HG03469 (cell line): ENCODE measurements around the gene THEMIS.
"Not testable (repeated sequence)": the region's sequence is repeated elsewhere in the genome, so short reads cannot be mapped to it uniquely, and the experiment has no call there.

ENCODE experiments used
- ATAC-seq: cut with Tn5 transposase; IDR thresholded peaks from one replicate; pipeline ENCODE4 v1.9.1; 2021; ENCODE audit warnings: mild to moderate bottlenecking, moderate library complexity, moderate number of reproducible peaks; ENCODE audit not compliant: unreplicated experiment

The THEMIS gene

DNA sequence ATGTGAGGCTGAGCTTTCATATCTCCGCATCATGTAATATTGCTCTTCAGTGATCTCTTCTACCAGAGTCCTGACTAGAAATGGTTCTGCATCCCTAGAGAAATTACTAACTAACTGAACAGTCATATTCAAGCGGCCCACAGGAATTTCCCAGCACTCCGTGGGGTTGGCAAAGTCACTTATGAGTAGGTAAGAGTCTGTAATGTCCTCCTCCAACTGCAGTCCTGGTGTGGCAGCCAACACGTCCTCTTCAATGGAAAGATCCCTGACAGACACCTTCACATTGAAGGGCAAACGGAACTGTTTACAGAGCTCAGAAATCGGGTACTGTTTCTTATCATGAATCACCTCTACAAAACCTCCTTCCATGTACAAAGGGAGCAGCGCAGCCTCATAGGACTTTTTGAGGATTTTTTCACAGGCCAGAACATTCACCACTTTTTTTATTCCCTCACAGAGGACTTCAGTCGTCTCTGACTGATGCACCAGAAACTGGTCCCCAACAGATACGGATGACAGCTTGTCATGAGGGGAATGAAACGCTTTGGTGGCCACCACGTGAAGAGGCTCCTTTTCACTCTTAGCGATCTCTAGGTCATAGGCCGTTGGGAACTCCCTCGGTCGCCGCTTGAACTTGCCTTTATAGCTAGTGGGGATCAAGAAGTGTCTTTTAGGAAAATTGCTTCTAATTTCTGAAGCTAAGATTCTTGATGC lies 87.7 kb downstream of the THEMIS start:
- no peak for ATAC-seq

DNA sequence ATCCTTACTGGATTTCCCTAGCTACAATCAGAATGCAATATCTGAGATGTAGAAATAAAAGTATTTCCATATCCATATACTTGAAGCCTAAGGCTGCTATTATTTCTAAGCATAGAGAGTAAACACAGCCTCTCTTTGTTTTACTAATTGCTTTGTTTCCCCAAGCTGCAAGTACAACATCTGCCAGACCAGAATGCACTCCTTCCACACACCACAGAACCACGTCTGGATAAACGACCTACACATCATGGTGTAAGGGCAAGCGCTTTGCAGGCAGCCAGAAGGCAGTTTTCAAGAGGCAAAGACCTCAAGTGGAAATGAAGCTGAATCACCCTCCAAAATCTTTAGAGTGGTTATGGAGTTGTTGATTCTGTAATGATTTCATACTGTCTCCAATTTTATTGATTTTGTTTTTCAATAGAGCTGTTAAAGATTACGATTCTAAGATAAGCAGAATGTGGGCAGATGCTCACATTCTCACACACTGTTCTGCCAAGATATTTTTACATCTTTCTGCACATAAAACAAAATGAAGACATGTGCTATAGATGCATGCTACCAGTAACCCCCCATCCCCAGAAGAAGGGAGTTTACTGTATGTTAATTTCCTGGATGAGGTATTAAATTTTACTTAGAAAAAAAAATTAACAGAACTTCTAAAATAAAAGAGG lies 88.8 kb downstream of the THEMIS start:
- no peak for ATAC-seq

DNA sequence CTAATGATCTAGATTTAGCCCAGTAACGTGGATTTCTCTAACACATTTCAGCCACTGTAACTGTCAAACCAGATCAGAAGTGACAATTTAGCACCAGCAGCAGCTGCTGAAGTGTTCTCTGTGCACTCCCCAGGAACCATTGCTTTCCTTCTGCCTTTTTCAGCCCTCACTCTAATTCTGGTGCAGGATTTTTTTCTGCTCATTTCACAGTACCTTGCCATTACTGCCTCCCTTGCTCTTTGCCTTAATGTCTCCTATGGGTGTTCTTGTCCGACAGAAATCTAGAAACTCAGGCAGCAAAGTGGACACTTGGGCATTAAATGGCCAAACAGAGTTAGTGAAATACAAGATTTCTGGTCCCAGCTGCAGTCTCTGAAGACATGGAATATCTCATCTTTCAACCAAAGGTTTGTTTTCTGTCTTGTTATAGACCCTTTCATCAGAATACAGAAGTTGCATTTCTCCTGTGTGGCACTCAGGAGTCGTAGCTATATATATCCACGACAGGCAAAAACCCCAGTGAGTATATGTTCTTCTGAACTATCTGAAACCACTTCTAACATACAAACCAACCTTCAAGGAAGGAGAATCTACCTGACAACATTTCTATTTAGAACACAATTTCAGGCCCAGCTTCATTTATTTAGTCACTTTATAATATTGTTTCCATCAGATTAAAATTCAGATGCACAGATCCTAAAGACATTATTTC lies 92.9 kb downstream of the THEMIS start:
- ATAC-seq, result no peak

DNA sequence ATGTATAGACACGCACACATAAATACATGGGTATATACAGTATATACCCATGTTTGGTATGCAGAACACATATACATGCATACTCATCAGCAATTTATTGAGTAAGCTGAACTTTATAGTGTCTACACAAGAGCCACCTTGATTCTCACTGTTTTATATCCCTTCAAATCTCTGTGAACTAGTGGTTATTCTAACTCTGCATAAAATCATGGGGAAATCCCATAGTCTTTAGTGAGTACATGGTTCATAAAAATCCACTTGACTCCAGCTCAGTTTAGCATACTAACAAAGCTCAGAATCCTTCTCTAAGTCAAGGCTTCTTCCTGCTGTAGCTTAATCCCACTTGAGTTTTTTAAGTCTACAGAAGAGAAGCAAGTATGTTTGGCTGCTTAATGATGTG lies 104.1 kb downstream of the THEMIS start:
- no peak for ATAC-seq

DNA sequence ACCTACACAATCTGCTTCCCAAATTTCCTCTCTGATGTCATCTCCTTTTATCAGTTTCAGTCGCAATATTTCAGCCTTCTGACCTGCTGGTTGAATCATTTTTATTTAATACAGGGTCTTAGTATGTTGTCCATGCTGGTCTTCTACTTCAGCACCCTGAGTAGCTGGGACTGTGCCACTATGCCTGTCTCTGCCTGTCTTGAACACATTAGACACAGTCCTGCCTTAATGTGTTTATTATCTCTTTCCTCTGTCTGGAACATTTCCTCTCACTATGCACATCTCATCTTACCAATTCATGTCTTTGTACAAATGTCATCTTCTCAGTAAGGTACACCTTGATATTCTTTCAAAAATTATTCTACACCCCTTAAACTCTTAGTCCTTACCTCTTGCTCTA lies 106.5 kb downstream of the THEMIS start:
- no peak for ATAC-seq

DNA sequence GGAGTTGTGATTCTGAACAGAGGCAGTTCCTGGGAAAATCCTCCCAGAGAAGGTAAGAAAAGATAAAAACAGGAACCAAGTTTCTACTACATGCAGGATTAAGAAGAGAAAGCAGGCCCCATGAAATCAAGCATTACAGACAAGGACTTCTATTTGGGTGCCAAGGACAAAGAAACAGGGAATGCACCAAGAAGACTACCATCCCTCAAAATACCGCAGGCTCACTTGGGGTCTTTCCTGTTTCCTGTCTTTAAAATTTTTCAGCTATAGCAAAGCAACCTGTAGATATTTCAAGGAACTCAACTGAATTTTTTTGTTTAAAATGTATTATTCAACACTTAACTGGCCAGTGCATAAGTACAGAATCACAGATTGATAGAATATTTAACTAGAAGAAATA lies 107.5 kb downstream of the THEMIS start:
- no peak for ATAC-seq

DNA sequence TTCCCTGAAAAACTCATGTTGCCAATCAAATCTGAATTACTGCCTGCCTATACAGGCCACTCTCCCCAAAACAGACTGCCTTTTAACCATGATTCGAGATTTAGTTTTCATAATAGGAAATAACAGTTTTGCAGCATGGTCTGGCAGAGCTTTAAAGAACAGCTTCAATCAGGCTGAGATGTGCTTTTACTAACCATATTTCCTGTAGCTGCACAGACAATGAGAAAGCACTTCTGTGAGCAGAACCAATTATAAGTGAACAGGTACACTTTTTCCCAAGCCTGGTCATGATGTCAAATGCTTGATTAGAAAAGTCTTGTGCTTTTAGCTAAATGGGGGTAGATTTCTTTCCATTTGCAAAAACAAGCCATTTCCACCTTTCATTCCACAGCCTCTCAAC lies 108.2 kb downstream of the THEMIS start:
- ATAC-seq, result no peak

DNA sequence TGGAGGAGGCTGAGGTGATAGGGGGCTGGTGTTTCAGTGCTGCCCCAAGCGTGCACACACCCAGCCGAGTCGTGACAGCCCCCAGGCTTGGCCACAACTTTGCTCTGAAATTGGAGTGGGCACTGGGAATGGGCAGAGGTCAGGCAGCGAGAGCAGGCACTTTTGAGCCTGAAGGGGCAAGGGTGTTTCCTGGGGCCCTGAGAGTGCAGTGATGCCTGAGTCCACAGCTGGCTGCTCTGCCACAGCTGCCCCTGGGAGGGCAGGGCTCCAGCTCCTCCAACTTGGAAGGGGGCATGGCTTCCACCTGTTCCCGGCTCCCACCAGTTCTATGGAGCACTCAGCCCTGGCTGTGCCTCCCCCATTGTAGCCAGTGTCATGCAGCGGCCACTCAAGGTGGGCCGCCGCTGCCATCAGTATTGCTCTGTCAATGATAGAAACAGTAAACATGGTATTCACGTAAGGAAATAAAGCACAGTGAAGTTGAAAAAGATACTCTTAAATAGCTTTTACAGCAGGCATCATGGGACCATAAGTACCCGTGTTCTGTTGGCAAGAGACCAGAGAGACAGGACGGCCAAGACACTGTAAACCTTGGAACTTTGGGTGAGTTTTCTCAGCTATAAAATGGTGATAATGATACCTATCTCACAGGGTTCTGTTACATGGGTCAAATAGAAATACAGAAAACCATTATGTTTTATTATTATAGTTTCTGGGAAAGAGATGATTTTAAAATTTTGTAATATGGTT lies 108.9 kb downstream of the THEMIS start:
- no peak for ATAC-seq

DNA sequence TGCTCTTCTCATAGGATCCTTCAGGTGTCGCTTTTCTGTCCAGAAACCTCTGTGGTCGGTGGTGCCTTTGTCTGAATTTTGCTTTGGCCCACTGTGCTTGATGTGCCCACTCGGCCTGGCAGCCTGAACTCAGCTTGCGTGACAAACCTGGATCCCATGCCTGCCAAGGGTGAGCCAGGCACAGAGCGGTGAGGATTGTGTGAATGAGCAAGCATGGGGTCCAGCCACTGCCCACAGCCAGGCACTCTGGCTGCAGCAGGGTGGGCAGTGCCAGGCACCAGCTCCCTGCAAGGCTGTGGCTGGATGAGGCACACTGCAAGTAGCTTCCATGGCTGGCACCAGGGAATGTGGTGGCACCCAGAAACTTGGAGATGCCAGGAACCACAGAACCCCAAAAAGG lies 110.3 kb downstream of the THEMIS start:
- ATAC-seq, result no peak

DNA sequence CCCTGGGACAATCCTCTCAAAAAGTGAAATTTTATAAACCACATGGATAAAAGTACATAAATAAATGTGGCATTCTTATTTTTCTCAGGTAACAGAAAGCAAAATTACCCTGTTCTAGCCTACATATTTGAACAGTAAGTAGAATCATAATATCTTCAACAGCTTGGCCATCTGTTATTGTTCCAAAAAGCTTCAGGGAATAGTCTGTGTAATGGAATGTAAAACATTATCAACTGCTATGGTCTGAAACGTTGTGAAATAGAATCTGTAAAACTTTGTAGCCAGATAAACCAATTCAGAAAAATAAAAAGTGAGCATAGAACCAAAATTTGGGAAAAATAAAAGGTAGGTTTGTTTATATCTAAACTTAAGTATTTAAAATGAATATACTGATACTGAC lies 114.7 kb downstream of the THEMIS start:
- ATAC-seq, result no peak

DNA sequence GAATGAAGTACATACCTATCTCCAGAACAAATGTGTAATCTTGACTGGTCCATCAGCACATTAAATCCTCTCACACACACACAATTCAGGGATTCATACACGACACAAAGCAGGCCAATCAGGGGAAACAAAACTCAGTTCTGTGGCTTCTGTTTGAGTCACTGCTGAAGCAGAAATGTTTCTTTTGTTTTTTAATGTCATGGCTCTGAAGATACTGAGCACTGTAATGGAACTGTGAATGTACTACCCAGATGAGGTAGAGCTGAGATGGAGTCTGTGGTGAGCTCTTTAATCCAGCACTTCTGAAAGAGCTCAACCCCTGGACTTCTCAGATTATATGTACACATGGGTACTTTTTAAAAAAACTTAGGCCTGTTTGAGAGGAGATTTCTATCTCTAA lies 116.4 kb downstream of the THEMIS start:
- ATAC-seq, result no peak

DNA sequence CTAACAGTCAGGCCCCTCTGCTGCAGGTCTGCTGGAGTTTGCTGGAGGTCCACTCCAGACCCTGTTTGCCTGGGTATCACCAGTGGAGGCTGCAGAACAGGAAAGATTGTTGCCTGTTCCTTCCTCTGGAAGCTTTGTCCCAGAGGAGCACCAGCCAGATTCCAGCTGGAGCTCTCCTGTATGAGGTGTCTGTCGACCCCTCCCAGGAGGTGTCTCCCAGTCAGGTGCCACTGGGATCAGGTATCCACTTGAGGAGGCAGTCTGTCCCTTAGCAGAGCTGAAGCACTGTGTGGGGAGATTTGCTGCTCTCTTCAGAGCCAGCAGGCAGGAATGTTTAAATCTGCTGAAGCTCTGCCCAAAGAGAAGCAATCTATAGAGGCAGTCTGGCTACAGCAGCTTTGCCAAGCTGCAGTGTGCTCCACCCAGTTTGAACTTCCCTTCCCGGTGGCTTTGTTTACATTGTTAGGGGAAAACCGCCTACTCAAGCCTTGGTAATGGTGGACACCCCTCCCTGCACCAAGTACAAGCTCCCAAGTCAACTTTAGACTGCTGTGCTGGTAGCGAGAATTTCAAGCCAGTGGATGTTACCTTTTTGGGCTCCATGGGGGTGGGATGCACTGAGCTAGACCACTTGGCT lies 119.1 kb downstream of the THEMIS start:
- ATAC-seq, result not testable (repeated sequence)

DNA sequence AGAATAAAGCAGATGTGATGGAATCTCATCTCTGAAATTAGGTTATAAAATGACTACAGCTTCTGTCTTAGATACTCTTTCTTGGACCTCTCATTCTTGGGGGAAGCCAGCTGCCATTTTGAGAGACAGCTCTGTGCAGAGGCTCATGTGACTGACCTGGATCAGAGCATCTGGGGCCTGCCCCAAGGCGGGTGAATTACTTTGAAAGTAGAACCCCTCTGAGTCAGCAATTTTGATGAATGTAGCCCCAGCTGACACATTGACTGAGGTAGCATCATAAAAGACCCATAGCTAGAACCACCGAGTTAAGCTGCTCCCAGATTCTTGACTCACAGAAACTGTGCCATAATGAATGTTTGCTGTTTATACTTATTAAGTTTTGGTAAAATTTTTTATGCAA lies 124.5 kb downstream of the THEMIS start:
- ATAC-seq, result no peak

DNA sequence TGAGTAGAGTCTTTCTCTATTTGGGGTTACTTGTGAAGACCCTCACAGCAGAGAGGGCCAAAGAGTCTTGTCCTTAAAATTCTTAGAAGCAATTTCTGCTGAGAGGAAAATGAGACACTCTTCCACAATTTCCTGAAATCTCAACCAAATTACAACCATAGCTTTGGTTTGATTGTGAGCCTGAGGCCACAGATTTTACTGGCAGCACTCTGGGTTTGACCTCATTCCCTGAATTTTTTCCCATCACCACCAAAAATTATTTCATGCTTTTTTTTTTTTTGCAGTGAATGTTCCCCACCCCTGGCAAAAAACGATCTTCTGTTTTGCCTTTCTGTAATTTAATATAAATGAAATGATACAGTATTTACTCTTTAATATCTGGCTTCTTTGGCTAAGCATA lies 125.5 kb downstream of the THEMIS start:
- no peak for ATAC-seq

DNA sequence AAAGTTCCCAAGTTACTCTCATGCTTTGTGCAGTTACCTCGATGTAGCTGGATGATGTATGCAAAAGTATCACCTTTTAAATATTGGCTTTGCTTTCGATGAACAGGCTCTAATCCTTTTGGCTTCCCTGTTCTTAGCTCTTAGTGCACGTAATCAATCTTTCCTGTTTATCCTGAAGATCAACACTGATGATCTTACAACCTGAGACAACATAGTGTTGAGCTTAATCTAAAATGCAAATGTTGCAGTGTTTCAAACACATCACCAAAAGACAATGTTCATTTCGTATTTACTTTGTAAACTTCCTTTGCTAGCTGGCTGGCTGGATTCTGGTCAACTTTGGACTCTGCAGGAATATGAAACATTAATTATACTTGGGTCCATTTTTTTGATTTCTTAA lies 132.1 kb downstream of the THEMIS start:
- no peak for ATAC-seq

DNA sequence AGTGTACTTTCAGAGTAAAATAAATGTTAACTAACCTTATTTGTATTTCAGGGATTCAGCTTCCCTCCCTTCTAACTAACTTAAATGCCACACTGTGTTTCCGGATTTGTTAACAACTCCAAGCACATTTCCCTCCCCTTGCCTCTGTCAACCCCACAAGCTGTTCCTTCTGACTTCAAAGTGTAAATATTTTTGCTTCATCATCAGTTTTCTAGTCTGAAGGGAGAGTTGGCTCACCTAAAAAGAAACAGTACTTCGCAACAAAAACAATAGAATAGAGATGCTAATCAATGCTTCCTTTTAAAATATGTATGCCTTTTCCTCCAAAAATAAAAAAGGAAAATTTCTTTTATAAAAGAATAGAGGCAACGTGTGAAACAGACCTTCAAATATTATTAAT lies 132.6 kb downstream of the THEMIS start:
- ATAC-seq, result no peak

DNA sequence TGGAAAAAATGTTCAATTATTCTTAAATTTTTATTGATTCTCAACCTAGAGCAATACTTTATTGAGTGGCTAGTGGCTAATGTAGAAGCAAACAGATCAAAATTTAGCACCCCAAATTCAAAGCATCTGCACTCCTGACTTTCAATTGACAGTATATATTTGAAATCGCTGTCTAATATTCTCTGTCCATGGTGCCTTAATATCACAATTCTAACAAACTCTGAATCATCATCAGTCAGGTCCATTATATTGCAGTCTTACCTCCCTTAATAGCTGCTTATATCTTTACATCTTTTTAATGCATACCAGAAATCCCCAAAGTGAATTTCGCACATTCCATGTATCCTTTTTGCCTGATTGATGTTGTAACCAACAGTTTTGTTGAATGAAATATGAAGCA lies 134.9 kb downstream of the THEMIS start:
- ATAC-seq, result no peak

DNA sequence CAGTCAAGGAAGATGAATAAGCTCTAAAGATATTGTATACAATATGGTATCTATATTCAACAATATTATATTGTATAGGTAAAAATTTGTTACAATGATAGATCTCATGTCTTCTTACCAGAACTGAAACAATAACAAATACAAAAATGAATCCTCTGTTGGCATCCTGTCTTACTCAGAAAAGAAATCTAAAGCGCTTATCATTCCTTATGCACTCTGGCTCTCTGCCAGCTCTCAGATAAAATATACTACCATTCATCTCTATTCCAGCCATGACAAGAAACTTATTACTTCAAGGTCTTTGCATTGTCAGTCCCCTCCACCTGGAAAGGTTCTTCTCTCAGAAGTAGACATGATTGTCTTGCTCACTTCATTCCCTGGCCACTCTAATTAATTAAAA lies 138.6 kb downstream of the THEMIS start:
- ATAC-seq, result no peak

DNA sequence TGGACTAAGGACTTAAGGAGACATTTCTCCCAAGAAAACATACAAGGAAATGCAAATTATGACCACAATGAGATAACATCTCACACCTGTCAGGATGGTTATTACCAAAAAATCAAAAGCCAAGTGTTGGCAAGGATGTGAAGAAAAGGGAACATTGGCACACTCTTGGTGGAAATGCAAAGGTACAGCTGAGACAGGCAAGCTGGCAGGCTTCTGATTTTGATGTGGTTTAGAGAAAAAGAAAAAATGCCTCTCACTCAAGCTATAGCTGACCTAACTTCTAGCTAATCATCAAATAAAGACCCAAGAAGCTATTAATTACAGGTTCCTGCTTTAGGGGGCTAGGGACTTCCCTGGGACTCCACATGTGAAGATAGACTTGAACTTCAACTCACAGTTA lies 139.8 kb downstream of the THEMIS start:
- no peak for ATAC-seq

DNA sequence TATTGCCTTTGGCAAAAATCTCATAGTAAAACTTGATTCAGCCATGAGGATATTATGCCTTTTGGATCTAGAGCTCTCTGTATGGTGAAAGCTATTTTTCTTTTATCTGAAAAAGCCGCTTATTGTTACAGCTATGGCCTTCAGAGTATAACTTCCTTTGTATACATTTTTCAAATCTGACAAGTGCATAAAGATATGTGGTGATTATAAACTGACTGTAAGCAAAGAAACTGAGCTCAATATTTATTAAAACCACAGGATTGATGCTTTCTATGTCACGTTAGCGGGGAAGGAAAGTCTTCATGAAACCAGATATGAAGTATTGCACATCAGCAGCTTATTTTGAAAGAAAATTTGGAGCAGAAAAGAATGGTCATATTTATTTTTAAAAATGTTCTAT lies 151.8 kb downstream of the THEMIS start:
- no peak for ATAC-seq

DNA sequence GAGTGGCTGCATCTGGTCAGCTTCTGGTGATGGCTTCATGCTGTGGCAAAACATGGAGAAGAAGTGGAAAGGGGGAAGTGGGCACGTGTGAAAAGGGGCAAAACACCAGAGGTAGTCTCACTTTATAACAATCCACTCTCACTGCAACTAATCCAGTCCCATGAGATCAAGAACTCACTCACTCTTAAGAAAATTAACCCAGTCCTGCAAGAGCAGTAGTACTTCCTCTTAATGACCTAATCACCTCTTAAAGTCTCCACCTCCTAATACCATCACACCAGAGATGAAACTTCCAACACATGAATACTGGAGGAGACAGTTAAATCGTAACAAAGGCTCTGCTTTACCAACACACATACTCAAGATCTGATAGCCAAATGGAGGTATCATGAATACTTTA lies 152.6 kb downstream of the THEMIS start:
- no peak for ATAC-seq
